Right atrium auricular region (tissue), 2 donors: ENCODE results near the gene FNDC11. TPM values are rescaled to one million over a fixed set of nuclear protein-coding genes. Genes with fewer than 3 reads are reported as not detected.

ENCODE experiments used
- DNase-seq: peaks from one replicate; pipeline ENCODE4 v3.0.0-alpha.2; 2019; ENCODE audit warnings: low spot score
- H3K27ac ChIP-seq, 2 donors: fragments of 200-600 bp; sonication (generic); 1 replicate in 1 of 2; 2 replicates in 1 of 2; pipeline ENCODE4 v1.5.1; 2016 to 2019
- H3K27me3 ChIP-seq, 2 donors: fragments of 200-600 bp; sonication (generic); one replicate each; pipeline versions ENCODE4 v1.5.1 to v1.6.0; 2017 to 2019
- H3K36me3 ChIP-seq: fragments of 200-600 bp; sonication (generic); one replicate; pipeline ENCODE4 v1.5.1; 2016
- H3K4me1 ChIP-seq, 2 donors: fragments of 200-600 bp; sonication (generic); one replicate each; pipeline versions ENCODE4 v1.5.1 to v1.6.0; 2017 to 2019
- H3K4me3 ChIP-seq, 2 donors: fragments of 200-600 bp; sonication (generic); 1 replicate in 1 of 2; 2 replicates in 1 of 2; pipeline ENCODE4 v1.5.1; 2017 to 2019; ENCODE audit warnings: mild to moderate bottlenecking in 1 of 2, moderate library complexity in 1 of 2
- H3K9me3 ChIP-seq, 2 donors: fragments of 200-600 bp; sonication (generic); one replicate each; pipeline ENCODE4 v1.5.1; 2019
- total RNA-seq, 2 donors: library from RNA; depleted of rRNA; stranded (reverse); fragments of >200 nt; gene quantifications; one replicate each; pipeline ENCODE4 v1.1.0, GENCODE V29; 2016
- TF ChIP-seq, protein P1 (sequence below), 2 donors: fragments of 200-600 bp; sonication (generic); IDR thresholded peaks; one replicate each; pipeline ENCODE4 v1.5.1; 2019; ENCODE audit warnings: antibody characterized with exemption in 2 of 2

Gene FNDC11
- total RNA-seq, 2 donors from 2014 or later: not detected

- Histone ChIP-seq H3K27ac (no peak overlapping the region), H3K36me3 (peaks cover 43% of the 10 kb centered on the region), H3K4me1 (no peaks in the 10 kb centered on the region), H3K4me3 (no peak overlapping the region), H3K27me3 (no peaks in the 10 kb centered on the region), H3K9me3 (no peaks in the 10 kb centered on the region)
- DNase-seq: no peak
- TF ChIP-seq, protein P1, sequence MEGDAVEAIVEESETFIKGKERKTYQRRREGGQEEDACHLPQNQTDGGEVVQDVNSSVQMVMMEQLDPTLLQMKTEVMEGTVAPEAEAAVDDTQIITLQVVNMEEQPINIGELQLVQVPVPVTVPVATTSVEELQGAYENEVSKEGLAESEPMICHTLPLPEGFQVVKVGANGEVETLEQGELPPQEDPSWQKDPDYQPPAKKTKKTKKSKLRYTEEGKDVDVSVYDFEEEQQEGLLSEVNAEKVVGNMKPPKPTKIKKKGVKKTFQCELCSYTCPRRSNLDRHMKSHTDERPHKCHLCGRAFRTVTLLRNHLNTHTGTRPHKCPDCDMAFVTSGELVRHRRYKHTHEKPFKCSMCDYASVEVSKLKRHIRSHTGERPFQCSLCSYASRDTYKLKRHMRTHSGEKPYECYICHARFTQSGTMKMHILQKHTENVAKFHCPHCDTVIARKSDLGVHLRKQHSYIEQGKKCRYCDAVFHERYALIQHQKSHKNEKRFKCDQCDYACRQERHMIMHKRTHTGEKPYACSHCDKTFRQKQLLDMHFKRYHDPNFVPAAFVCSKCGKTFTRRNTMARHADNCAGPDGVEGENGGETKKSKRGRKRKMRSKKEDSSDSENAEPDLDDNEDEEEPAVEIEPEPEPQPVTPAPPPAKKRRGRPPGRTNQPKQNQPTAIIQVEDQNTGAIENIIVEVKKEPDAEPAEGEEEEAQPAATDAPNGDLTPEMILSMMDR (IDR thresholded peaks at IDR 0.05): no peak
Measured at GRCh38 chr20:63589261-63590217, 35.6 kb downstream of the FNDC11 start.

DNA sequence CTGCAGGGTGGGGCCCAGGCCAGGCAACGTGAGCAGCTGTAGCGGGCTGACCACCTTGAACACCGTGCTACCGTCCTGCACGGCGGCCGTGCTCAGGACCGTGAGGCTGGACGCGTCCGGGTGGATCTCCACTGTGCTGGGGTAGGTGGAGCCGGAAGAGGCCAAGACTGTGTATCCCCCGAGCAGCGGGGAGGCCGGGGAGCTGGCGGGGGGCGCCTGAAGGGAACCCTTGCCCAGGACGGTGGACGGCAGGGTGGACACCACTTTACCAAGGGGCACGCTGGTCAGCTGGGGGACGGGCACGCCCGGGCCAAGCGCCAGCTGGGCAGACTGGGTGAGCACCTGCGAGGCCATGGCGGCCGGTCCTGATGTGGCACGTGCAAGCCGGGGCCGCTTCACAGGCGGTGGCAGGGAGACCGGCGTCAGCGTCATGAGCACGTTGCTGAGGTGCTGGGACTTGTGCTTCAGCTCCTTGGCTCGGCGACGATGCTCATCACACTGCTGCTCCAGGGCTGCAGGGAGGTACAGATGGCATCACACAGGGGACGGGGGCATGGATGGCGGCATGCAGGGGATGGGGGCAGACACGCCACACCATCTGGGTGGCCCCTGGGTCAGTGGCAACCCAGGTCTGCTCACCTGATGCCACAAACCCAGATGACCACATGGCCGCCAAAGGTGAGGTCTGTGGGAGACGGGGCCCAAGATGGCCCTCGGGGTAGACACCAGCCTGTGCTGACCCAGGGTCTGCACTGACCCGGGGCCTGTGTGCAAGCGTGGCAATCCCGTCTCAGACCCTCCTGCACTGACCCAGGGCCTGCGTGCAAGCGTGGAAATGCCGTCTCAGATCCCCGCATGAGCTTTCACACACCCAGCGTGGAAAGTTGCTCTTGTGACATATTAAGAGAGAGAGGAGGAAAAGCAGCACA is 36.5 kb downstream of the FNDC11 start:
- Histone ChIP-seq H3K27ac (no peak overlapping the region), H3K9me3 (no peaks in the 10 kb centered on the region), H3K4me1 (no peaks in the 10 kb centered on the region), H3K4me3 (no peak overlapping the region), H3K27me3 (no peaks in the 10 kb centered on the region), H3K36me3 (peaks cover 48% of the 10 kb centered on the region)
- TF ChIP-seq, protein P1 (IDR thresholded peaks at IDR 0.05): no peak
- DNase-seq: no peak

GRCh38 chr20:63591147-63591533 is 37.2 kb downstream of the FNDC11 start:
- no peak for DNase-seq
- H3K36me3 ChIP-seq: peaks cover 51% of the 10 kb centered on the region
- TF ChIP-seq, protein P1 (IDR thresholded peaks at IDR 0.05): no peak
- no peaks in the 10 kb centered on the region for H3K27me3 ChIP-seq
- no peak overlapping the region for H3K27ac ChIP-seq
- H3K4me3 ChIP-seq: no peak overlapping the region
- no peaks in the 10 kb centered on the region for H3K4me1 ChIP-seq
- no peaks in the 10 kb centered on the region for H3K9me3 ChIP-seq

GRCh38 chr20:63591786-63592355 is 37.9 kb downstream of the FNDC11 start:
- peaks cover 51% of the 10 kb centered on the region for H3K36me3 ChIP-seq
- no peak for DNase-seq

DNA sequence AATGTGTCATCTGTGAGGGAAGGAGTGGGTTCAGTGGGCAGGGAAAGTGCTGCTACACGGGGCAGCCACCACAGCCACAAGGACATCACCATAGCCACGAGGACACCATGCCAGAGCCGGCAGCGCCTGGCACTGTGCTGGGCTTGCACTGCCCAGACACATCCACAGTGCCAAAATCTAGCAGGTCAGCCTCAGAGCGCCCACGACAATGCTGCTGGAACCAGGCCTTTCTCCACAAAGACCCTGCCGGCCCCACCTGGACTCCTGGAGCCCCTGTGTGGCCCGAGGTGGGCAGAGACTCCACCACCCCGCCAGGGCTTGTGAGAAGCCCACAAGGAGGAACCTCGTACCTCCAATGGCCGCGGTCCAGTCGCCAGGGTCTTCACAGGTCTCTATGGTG is 38.7 kb downstream of the FNDC11 start:
- Histone ChIP-seq H3K36me3 (peaks cover 51% of the 10 kb centered on the region), H3K4me1 (no peaks in the 10 kb centered on the region), H3K4me3 (no peak overlapping the region), H3K27ac (no peak overlapping the region), H3K27me3 (no peaks in the 10 kb centered on the region), H3K9me3 (no peaks in the 10 kb centered on the region)
- no peak for DNase-seq
- TF ChIP-seq, protein P1 (IDR thresholded peaks at IDR 0.05): no peak

More at GRCh38 chr20:63591786-63592355, 37.9 kb downstream of the FNDC11 start:
- H3K4me1 ChIP-seq: no peaks in the 10 kb centered on the region
- H3K27ac ChIP-seq: no peak overlapping the region
- H3K4me3 ChIP-seq: no peak overlapping the region
- no peaks in the 10 kb centered on the region for H3K9me3 ChIP-seq
- no peaks in the 10 kb centered on the region for H3K27me3 ChIP-seq
- TF ChIP-seq, protein P1 (IDR thresholded peaks at IDR 0.05): no peak
